Measurements from ENCODE around the gene CLASP1. TPM values are rescaled to one million over a fixed set of nuclear protein-coding genes. Genes with fewer than 3 reads are reported as not detected.

CLASP1 gene
- total and polyA plus RNA-seq, 2 donors (not counting 3 experiments of a cell fraction or from before 2014, with no cell fraction given): 10.0 to 57.9 TPM

GRCh38 chr2:121450301-121450700, 199.0 kb downstream of the CLASP1 start:
- Histone ChIP-seq H3K27ac (ENCODE audit: insufficient read depth, low read depth, low read length) (no peak overlapping the region), H3K9me3 (replicated peaks; ENCODE audit: control insufficient read depth, insufficient read depth, low read length) (no peaks in the 10 kb centered on the region), H3K4me3 (replicated peaks in 1 of 3; ENCODE audit: insufficient read depth in 1 of 3, low read depth in 1 of 3, low read length in 3 of 3) (no peak overlapping the region), H3K4me2 (ENCODE audit: insufficient read depth, low read length) (no peak overlapping the region), H3K36me3 (ENCODE audit: control insufficient read depth in 2 of 2, extremely low read depth in 1 of 2, insufficient read depth in 2 of 2, low read length in 2 of 2) (peaks cover 9 to 14% of the 10 kb centered on the region in 2 experiments), H3K79me2 (ENCODE audit: control insufficient read depth, insufficient read depth, low read length) (no peaks in the 10 kb centered on the region), H2AFZ (ENCODE audit: low read depth, low read length) (no peak overlapping the region), H3K9ac (replicated peaks; ENCODE audit: extremely low read depth, insufficient read depth, low read length) (no peak overlapping the region), H3K4me1 (ENCODE audit: control insufficient read depth, extremely low read depth, insufficient read depth, low read length) (no peaks in the 10 kb centered on the region), H3K27me3 (ENCODE audit: control insufficient read depth in 2 of 2, insufficient read depth in 2 of 2, low read length in 2 of 2) (no peaks in the 10 kb centered on the region), H4K20me1 (replicated peaks; ENCODE audit: control insufficient read depth, extremely low read depth, insufficient read depth, low read length) (no peaks in the 10 kb centered on the region), H3K9me1 (replicated peaks; ENCODE audit: control insufficient read depth, extremely low read depth, insufficient read depth, low read length) (no peaks in the 10 kb centered on the region)
- TF ChIP-seq JUN (IDR thresholded peaks at IDR 0.05; ENCODE audit: borderline replicate concordance, insufficient read depth, insufficient read length, low read depth) (no peak), FOS (IDR thresholded peaks at IDR 0.05; ENCODE audit: borderline replicate concordance, insufficient read depth, low read length) (no peak), EZH2 (IDR thresholded peaks at IDR 0.05; ENCODE audit: borderline replicate concordance, low read depth, low read length, severe bottlenecking) (no peak), POLR2AphosphoS5 (IDR thresholded peaks at IDR 0.05; ENCODE audit: insufficient read depth, low read depth, low read length) (no peak), MAX (IDR thresholded peaks at IDR 0.05; ENCODE audit: insufficient read depth, insufficient read length) (no peak), CTCF (IDR thresholded peaks at IDR 0.05; ENCODE audit: extremely low read depth in 1 of 2, insufficient read depth in 1 of 2, low read depth in 1 of 2, low read length in 2 of 2) (no peak), MYC (IDR thresholded peaks at IDR 0.05; ENCODE audit: low read depth, low read length) (no peak), GATA2 (IDR thresholded peaks at IDR 0.05; ENCODE audit: insufficient read depth, insufficient read length, low read depth, low read length) (no peak), POLR2A (IDR thresholded peaks at IDR 0.05; ENCODE audit: low read depth, low read length) (no peak)
- BruUV-seq (replicated peaks): no TSS peak
- intact Hi-C loops (cut with micrococcal nuclease) (no loop called here), dilution Hi-C loops (cut with MboI; ENCODE audit: extremely low pct_ligation_motif_present, low sequenced_read_pairs) (no loop called here)
- FAIRE-seq (no peak), DNase-seq (ENCODE audit: low read depth, low spot score) (no peak)
- CTCF ChIA-PET: interaction anchor here (1.3 kb wide), 1 partner anchor 21 kb away, joined by 3 read pairs; no protein-coding TSS in a partner anchor
- POLR2A ChIA-PET: no interaction called here

Data from endothelial cell of umbilical vein (primary cell).